Skin epidermis (tissue), 12 donors: ENCODE measurements around the gene MAD1L1.
"Not testable (repeated sequence)": the region's sequence is repeated elsewhere in the genome, so short reads cannot be mapped to it uniquely, and the experiment has no call there.

Source experiments
- H3K27ac ChIP-seq, 21 experiments: fragments of 200-600 bp; sonication (generic) in 11 of 21; one replicate each; pipeline ENCODE4 v1.5.0; 2020; ENCODE audit warnings: mild to moderate bottlenecking in 3 of 21, inconsistent platforms in 2 of 21, moderate library complexity in 2 of 21
- H3K4me3 ChIP-seq, 7 experiments: fragments of 200-600 bp; sonication (generic) in 2 of 7; one replicate each; pipeline ENCODE4 v1.5.0; 2020; ENCODE audit warnings: inconsistent platforms in 2 of 7, mild to moderate bottlenecking in 2 of 7, moderate library complexity in 1 of 7

Gene MAD1L1

DNA sequence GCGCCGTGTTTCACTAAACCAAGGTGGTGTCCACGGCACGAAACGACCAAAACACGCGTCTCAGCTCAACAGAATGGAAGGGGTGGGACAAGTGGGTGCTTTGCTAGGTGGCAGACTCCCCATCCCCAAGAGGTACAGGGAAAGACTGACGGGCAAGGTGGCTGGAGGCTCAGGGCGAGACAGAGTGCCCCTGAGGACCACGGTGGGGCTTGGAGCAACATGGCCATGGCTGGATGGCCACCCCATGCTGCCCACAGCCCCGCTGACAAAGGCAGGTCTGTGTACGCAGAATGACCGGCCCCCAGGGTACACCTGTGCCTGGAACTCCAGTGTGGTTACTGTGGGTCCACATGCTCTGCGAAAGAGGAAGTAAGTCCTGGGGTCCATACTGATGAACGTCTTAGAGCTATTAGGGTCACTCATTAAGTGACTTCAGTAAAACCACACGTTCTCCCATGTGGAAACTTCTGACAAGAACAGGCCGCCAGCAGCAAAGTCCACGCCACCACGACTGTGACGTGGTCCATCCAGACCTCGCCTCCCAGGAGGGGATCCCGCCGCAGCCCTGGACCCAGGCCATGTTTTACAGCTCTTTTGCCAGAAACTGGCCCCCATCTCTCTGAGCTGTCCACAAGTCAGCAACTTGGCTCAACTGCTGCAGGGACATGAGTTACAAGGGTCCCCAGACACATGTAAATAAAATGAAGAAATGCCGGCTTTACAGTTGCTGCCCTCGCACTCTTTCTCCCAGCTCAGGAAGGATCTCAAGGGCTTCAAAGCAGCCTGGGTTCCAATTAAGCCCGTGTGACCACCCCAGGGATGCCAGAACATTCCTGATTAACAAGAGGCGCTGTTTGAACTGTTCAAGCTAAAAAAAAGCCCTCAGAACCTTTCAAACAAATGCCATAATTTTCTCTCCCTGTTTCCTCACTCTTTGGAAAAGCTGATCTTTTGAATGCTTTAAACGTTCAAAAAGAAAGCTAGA, 66.8 kb downstream of the MAD1L1 start:
- Histone ChIP-seq H3K4me3 (no peak overlapping the region), H3K27ac (no peak overlapping the region)

DNA sequence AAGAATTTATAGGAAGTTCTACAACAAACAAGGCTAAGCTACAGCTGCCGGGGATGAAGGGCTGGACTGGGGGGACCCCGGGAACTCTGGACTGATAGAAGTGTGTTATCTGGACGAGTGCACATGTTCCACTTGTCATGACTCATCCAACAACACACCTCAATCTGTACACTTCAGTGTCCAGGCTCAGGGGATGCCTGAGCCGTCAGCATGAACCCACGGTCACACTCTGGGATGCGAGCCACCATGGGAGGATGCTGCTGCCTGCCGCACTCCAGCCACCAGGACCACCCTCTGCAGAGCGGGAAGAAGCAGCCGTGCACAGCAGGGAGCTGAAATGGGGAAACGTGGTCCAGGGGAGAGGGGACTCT, 67.5 kb downstream of the MAD1L1 start:
- no peak overlapping the region for H3K4me3 ChIP-seq
- H3K27ac ChIP-seq = no peak overlapping the region

DNA sequence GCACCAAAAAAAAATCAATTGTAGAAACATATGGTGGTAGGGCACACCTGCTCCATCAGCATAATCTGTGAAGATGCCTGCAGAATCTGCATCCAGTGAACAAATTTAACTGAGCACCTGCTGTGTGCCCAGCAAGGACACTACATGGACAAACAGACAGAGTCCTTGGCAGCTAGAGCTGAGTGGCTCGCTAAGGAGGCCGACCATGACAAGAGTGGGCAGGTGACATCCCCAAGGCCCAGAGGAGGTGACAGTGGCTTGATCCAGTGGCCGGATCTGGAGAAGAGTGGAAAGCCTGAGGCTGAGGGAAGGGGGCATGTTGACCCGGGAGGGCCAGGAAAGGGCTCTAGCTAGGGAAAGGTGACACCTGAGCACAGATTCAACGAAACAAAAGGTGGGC, 68.1 kb downstream of the MAD1L1 start:
- no peak overlapping the region for H3K27ac ChIP-seq

DNA sequence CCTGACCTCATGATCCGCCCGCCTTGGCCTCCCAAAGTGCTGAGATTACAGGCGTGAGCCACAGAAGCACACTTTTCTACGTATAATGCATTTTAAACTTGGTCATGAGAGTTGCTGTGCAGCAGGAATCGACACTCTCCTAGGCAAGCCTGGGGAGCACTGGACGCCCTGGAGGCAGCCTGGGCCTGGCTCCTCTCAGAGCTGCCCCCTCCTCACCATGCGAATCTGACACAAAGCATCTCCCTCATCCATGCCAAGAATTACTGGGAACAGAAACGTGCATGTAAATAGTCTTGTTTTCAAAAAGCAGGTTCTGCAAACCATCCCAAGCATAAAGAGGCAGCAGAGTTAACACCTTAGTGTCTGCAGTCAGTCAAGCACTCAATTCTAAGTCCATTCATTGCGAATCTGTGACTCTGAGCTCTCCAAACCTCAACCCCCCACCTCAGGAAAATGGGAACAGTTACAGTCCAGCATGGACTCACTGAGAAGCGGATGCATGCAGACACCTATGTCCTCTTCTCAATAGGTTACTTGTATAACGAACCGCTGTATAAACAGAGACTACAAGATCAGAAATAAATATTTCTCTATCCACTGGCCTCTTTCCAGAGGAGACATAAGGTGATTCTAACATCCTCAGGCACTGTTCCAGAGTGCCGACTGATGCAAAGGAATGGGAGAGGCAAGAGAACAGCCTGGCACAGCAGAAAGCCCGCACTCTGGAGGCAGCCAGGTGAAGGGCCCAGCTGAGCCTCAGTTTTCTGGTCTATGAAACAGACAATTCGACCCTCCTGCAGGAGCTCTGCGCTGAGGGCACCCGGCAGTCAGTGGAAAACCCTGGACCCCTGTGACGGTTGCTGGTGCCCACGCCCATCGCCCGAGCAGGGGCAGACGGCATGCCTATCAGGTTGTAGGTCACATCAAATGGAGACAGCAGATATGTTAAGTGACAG, 68.9 kb downstream of the MAD1L1 start:
- H3K4me3 ChIP-seq = no peak overlapping the region
- peak overlapping the region in 1 of 21 experiments; percentile 21 for H3K27ac ChIP-seq

More for the DNA sequence above, 68.1 kb downstream of the MAD1L1 start:
- H3K4me3 ChIP-seq = no peak overlapping the region

DNA sequence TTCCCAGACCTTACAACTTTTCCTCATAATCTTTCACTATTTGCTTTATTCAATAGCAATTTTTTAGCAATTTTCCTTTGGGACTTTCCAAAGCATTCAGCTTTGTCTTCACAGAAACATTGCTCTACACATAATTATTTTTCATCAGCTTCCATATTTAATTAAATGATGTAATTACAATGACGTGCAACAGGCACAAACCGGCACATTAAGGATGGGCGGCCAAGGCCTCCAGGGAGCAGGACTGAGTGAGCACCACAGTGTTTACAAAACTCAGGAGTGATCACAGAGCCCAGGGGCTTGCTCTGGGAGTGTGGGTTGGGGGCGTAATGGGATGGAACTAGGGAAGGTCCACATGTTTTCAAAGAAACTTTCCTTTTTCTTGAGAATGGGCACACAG, 69.8 kb downstream of the MAD1L1 start:
- Histone ChIP-seq H3K27ac (peak overlapping the region in 1 of 21 experiments; percentile 21), H3K4me3 (no peak overlapping the region)

DNA sequence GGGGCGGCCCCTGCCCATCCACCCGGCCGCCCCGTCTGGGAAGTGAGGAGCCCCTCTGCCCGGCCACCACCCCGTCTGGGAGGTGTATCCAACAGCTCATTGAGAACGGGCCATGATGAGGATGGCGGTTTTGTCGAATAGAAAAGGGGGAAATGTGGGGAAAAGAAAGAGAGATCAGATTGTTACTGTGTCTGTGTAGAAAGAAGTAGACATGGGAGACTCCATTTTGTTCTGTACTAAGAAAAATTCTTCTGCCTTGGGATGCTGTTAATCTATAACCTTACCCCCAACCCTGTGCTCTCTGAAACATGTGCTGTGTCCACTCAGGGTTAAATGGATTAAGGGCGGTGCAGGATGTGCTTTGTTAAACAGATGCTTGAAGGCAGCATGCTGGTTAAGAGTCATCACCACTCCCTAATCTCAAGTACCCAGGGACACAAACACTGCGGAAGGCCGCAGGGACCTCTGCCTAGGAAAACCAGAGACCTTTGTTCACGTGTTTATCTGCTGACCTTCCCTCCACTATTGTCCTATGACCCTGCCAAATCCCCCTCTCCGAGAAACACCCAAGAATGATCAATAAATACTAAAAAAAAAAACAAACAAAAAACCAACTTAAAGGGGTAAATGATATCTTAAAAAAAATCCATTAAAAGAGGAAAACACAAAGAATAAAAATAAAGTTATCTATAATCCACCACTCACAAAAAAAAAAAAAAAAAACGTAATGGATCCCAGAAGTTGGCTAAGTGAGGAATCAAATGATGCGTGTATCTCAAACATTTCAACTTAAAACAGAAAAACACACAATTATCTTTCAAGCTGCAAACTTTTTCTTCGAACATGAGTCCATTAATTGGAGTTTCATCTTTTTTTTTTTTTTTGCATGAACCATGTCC, 70.5 kb downstream of the MAD1L1 start:
- not testable (repeated sequence) for H3K27ac ChIP-seq, H3K4me3 ChIP-seq

DNA sequence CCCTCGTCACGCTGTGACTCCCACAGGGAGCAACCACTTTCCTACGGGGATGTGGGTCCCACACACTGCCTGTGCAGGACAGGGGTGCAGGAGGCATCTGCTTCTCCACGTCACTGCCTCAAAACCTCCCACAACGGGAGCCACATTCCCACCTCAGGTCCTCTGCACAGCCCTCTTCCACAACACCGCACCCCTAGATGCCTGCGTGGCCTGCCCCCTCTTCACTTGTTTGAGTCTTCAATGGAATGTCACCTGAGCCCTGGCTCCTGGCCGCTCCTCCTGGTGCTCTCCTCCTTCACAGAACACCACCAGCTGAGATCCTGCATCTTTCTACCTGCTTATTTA, 73.6 kb downstream of the MAD1L1 start:
- no peak overlapping the region for H3K27ac ChIP-seq
- H3K4me3 ChIP-seq = no peak overlapping the region

DNA sequence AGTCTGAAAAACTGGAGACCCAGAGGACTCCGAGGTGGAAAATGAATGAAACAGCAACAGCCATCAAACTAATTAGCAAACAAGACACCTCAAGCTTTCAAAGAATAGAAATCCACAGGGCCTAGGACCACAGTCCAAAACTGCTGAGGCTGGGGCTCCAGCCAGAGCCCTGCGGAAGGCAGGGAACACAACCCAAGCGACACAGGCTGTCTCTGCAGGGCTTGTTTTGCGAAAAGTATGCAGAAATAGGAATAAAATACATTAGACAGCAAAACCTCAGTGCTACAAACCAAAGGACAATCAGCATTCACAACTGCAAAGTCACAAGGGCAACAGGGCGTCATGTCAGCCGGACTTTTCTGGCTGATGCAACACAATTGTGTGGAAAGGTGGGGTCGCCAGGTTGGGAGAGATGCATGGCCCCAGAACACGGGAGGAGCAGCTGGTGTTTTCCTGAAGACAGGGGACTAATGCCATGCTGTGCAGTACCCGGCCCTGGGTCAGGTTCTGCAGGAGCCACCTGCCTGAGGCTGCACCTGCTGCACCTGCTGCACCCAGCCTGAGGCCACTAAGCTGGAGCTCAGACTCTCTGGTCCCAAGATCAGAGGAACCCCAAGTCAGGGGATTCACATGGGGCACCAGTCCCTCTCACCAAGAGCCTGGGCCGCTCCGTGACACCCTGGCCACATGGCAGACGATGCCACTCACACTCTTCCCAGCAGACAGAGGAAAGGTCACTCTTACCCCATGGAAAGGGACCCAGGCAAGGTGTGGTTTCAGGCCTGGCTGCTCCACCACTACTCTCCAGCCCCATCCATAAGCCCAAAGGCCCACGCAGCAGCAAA, 74.2 kb downstream of the MAD1L1 start:
- H3K4me3 ChIP-seq = no peak overlapping the region
- peak overlapping the region in 8 of 21 experiments; percentile 4 to 67 (median 32) for H3K27ac ChIP-seq

DNA sequence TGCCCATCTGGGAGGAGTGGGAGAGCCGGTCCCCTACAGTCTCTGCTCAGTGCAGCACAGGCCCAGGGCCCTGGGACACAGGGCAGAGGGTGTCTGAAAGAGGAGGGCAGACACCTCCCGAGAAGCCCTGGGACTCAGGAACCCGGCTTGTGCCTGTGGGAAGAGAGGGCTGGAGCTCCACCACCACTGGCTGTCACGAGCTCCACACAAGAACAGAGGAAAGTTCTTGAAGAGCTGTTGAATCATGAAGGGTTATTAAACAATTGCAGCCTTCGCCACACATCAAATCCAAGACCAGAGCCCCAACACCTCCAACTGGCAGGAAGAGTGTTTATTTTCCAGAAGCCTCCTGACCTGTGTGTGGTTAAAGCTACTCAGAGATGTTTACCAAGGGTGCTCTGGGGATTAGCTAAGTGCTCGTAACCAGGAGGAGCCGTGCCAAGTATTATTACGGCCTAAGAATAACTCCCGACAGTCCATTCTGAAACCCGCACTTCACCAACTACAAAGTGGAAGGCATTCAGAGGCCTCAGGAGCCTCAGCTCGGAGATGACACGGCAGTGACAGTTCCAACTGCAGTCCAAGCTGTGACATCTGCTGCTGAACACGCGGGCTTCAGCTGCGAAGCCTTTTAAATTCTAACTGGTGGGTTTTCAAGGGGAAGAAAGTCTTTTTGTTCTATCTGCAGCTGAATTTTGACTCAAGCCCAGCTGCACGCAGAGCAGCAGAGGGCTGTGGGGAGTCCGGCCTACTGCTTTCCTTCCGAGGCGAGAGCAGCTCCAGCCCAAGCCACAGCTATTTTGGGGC, 75.1 kb downstream of the MAD1L1 start:
- Histone ChIP-seq H3K27ac (peak overlapping the region in 11 of 21 experiments; percentile 17 to 67 (median 39)), H3K4me3 (no peak overlapping the region)

DNA sequence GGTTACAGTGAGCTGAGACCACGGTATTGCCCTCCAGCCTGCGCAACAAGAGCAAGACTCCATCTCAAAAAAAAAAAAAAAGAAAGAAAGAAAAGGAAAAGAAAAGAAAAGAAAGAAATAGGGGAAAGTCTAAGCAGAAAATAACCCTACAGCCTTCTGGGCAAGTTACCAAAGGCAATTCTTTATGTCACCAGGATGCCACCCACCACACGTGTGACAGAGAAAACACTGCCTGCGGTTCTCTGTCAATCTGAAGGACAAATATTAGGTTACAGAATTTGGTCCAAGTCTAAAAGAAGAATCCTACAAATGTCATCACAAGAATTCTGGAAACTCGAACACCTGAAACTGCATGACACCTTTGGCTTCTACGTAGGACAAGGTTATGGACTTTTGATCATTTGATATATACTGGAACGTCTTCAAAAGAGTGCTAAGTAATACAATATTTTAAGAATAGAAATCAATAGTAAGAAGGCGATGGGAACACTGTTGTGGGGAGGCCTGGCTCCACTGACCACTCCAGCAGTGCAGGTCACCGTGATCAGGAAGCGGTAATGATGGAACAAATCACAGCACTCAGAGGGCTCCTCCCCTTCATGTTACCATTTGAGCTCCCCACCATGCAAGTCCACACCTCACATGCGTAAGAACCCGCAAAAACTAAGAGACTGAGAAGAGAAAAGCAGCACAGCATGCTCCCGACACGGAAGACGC, 75.8 kb downstream of the MAD1L1 start:
- no peak overlapping the region for H3K4me3 ChIP-seq
- H3K27ac ChIP-seq = peak overlapping the region in 9 of 21 experiments; percentile 4 to 67 (median 39)

DNA sequence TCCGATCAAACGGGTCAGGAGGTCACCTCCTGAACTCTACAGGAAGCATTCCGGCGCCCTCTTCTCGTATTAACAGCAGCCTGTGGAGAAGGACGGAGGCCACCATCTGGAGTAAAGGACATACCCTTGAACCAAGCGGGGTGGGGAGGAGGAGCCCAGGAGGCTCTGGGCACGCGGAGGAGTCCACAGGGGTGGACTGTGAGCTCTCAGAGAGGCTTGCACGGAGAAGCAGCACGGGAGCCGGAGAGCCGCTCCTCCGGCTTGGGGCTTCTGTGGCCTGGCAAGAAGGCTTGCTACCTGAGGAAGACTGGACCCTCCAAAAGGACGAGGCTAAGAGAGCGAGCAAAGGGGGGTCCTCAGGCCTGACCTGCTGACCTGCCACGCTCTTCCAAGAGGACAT, 77.9 kb downstream of the MAD1L1 start:
- Histone ChIP-seq H3K27ac (no peak overlapping the region), H3K4me3 (no peak overlapping the region)

DNA sequence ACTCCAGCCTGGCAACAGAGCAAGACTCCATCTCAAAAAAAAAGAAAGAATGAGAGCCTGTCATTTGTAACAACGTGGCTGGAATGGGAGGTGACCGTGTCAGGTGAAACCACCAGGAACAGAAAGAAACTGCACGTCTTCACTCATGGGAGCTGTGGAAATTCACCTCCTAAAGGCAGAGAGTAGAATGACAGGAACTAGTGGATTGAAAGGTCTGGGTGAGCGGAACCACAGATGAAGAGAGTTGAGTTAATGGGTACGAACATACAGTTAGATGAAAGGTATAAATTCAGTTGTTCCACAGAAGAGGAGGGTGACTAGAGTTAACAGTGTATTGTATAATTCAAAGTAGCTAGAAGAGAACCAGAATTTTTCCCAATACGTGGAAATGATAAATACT, 78.6 kb downstream of the MAD1L1 start:
- Histone ChIP-seq H3K4me3 (no peak overlapping the region), H3K27ac (no peak overlapping the region)

DNA sequence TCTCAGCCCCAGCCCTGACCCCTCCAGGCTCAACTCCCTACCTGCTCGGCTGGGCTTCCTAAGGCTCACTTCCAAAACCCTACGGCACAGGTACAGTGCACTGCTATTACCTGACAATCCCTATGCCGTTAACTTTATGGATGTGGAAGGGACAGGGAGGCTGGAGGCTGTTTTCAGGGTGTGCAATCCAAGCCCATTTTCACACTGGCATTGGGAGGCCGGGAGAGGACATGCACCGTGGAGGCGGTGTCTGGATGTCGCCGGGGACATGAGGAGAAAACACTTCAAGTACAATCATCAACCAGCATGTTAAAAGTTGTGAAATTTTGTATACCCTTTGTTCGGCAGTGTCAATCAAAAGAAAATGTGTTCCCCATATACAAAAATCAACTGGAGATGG, 80.1 kb downstream of the MAD1L1 start:
- Histone ChIP-seq H3K4me3 (no peak overlapping the region), H3K27ac (no peak overlapping the region)

DNA sequence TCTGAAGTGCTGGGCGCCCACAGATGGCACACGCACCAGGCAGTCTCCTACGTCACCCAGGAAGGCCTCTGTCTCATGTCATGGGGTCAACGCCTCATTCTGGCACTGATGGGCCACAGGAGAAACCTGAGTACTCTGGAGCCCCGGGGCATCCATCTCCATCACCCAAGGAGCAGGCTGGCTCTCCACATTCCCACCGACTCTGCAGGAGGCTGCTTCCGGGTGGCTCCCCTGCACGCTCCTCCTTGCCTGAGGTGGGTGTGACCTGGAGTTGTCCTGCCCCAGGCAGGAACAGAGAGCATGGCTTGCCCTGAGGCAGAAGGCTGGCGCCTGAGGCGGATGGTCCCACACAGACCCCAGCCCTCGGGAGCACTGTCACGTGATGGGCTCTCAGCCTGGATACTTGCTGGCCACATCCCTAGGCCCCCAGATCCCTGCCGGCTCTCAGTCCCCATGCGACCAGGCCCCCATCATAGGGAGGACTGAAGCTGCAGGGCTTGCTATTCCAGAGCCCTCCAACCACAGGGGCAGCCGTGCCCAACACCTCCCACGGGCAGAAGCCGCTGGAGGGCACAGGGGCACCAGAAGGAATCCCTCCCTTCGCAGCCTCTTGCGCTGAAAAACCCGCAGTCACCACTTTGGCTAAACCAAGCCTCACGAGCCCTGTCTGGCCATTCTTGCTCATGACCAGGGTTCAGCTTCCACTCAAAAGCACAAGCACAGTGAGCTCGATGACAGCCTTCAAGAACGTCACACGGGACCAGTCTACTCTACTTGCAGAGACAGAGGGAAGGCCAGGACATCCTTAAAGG, 80.7 kb downstream of the MAD1L1 start:
- Histone ChIP-seq H3K27ac (no peak overlapping the region), H3K4me3 (no peak overlapping the region)

DNA sequence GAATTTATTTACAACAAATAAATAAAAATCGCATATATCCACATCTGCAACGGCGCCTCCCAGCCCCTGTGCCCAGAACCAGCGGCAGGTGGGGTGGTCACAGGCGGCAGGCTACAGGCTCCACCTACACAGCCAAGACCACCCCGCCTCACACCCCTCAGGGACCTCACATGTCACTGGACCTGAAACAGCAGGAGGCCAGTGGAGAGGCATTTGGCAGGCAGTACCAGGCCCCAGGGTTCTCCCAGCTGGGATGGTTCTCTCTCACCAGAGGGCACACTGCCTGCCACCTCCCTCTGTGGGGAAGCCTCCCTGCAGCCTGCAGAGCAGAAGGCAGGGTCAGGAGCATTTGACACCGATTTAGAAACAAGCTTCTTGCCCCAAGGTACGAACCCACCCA, 81.5 kb downstream of the MAD1L1 start:
- H3K4me3 ChIP-seq = no peak overlapping the region
- no peak overlapping the region for H3K27ac ChIP-seq

DNA sequence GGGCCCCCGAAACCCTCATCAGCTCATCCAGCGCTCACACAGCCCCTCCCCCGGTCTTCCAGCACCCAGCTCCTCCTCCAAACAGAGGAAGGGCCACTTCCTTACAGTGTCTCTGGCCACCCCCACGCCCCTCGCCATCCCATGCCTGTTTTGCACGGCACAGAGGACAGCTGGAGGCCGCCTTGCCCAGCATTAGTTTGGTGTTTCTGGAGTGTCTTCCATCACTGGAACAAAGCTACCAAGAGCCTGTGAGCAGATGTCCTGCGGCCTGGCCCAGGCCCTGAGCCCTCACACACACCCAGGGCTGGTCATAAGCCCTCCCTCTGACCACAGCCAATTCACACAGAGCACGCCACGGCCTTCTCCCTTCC, 82.3 kb downstream of the MAD1L1 start:
- Histone ChIP-seq H3K4me3 (no peak overlapping the region), H3K27ac (no peak overlapping the region)
